ENCODE data around the gene CASKIN1. TPM values are rescaled to one million over a fixed set of nuclear protein-coding genes. Genes with fewer than 3 reads are reported as not detected.

Gene CASKIN1
- total RNA-seq, 1 experiment from 2014 or later, result 2.6 TPM

GRCh38 chr16:2200313-2200712 lies 3.9 kb upstream of the CASKIN1 start:
- DNase-seq, result no peak
- no peak overlapping the region for H3K27ac Mint-ChIP-seq (ENCODE audit: unreplicated experiment)
- H3K27me3 Mint-ChIP-seq (ENCODE audit: unreplicated experiment), result peaks cover 71% of the 10 kb centered on the region
- H3K4me1 Mint-ChIP-seq (ENCODE audit: low read depth, unreplicated experiment), result peaks cover 11% of the 10 kb centered on the region
- peaks cover 23% of the 10 kb centered on the region for H3K36me3 Mint-ChIP-seq (ENCODE audit: insufficient read depth, unreplicated experiment)
- CTCF ChIA-PET, result interaction anchor here (0.6 kb wide), 1 partner anchor 493 kb away, joined by 3 read pairs; no protein-coding TSS in a partner anchor
- H3K9me3 Mint-ChIP-seq (ENCODE audit: low read depth, unreplicated experiment), result no peaks in the 10 kb centered on the region
- no peak overlapping the region for H3K4me3 Mint-ChIP-seq (ENCODE audit: low read depth, unreplicated experiment)
- no peak for TF ChIP-seq CTCF (IDR thresholded peaks at IDR 0.05; ENCODE audit: unreplicated experiment)
- intact Hi-C loops (cut with micrococcal nuclease; ENCODE audit: unreplicated experiment), result no loop called here
- no TSS peak for BruUV-seq (replicated peaks)

- no peak for DNase-seq
- no peak overlapping the region for H3K4me3 Mint-ChIP-seq (ENCODE audit: low read depth, unreplicated experiment)
- peaks cover 78% of the 10 kb centered on the region for H3K27me3 Mint-ChIP-seq (ENCODE audit: unreplicated experiment)
- BruUV-seq (replicated peaks), result no TSS peak
- no peak overlapping the region for H3K27ac Mint-ChIP-seq (ENCODE audit: unreplicated experiment)
- no peak for TF ChIP-seq CTCF (IDR thresholded peaks at IDR 0.05; ENCODE audit: unreplicated experiment)
- intact Hi-C loops (cut with micrococcal nuclease; ENCODE audit: unreplicated experiment), result no loop called here
- peaks cover 16% of the 10 kb centered on the region for H3K4me1 Mint-ChIP-seq (ENCODE audit: low read depth, unreplicated experiment)
- H3K36me3 Mint-ChIP-seq (ENCODE audit: insufficient read depth, unreplicated experiment), result peaks cover 20% of the 10 kb centered on the region
- CTCF ChIA-PET, result interaction anchor here (0.6 kb wide), 1 partner anchor 493 kb away, joined by 3 read pairs; no protein-coding TSS in a partner anchor
- no peaks in the 10 kb centered on the region for H3K9me3 Mint-ChIP-seq (ENCODE audit: low read depth, unreplicated experiment)
Measured at GRCh38 chr16:2199621-2200139, 3.3 kb upstream of the CASKIN1 start.

- TF ChIP-seq CTCF (IDR thresholded peaks at IDR 0.05; ENCODE audit: unreplicated experiment), result no peak
- H3K9me3 Mint-ChIP-seq (ENCODE audit: low read depth, unreplicated experiment), result no peaks in the 10 kb centered on the region
- no peak overlapping the region for H3K4me3 Mint-ChIP-seq (ENCODE audit: low read depth, unreplicated experiment)
- BruUV-seq (replicated peaks), result no TSS peak
- CTCF ChIA-PET, result interaction anchor here (1.1 kb wide), 1 partner anchor 52 kb away, joined by 3 read pairs; the partner anchor contains the start of gene ECI1
- H3K4me1 Mint-ChIP-seq (ENCODE audit: low read depth, unreplicated experiment), result peaks cover 10% of the 10 kb centered on the region
- H3K36me3 Mint-ChIP-seq (ENCODE audit: insufficient read depth, unreplicated experiment), result peaks cover 20% of the 10 kb centered on the region
- H3K27ac Mint-ChIP-seq (ENCODE audit: unreplicated experiment), result no peak overlapping the region
- DNase-seq, result no peak
- intact Hi-C loops (cut with micrococcal nuclease; ENCODE audit: unreplicated experiment), result no loop called here
- peaks cover 84% of the 10 kb centered on the region for H3K27me3 Mint-ChIP-seq (ENCODE audit: unreplicated experiment)
Measured at GRCh38 chr16:2199095-2199494, 2.7 kb upstream of the CASKIN1 start.

GRCh38 chr16:2198283-2198682 lies 1.9 kb upstream of the CASKIN1 start:
- no peak for DNase-seq
- CTCF ChIA-PET, result interaction anchor here (1.1 kb wide), 1 partner anchor 53 kb away, joined by 3 read pairs; the partner anchor contains the start of gene ECI1
- no peak for TF ChIP-seq CTCF (IDR thresholded peaks at IDR 0.05; ENCODE audit: unreplicated experiment)
- Mint-ChIP-seq H3K4me3 (ENCODE audit: low read depth, unreplicated experiment) (no peak overlapping the region), H3K27me3 (ENCODE audit: unreplicated experiment) (peaks cover 92% of the 10 kb centered on the region), H3K36me3 (ENCODE audit: insufficient read depth, unreplicated experiment) (peaks cover 20% of the 10 kb centered on the region), H3K4me1 (ENCODE audit: low read depth, unreplicated experiment) (peaks cover 10% of the 10 kb centered on the region), H3K27ac (ENCODE audit: unreplicated experiment) (no peak overlapping the region), H3K9me3 (ENCODE audit: low read depth, unreplicated experiment) (no peaks in the 10 kb centered on the region)
- intact Hi-C loops (cut with micrococcal nuclease; ENCODE audit: unreplicated experiment), result no loop called here
- no TSS peak for BruUV-seq (replicated peaks)
